IMR-90 (cell line): Measurements from ENCODE around the gene PSME2. TPM values are rescaled to one million over a fixed set of nuclear protein-coding genes. Genes with fewer than 3 reads are reported as not detected.

Experiments
- ATAC-seq: fragments of 200-7000 bp; cut with Tn5 transposase; 2 replicates; pipeline ENCODE4 v1.9.1; 2020; ENCODE audit warnings: low read depth, mild to moderate bottlenecking, moderate library complexity
- BruUV-seq: library from RNA; stranded (reverse); fragments of 400-500 nt; replicated peaks from 2 replicates; lab custom pipeline; 2021; lab: Mats Ljungman, UMichigan
- CTCF ChIA-PET: fragments of 300-600 bp; formaldehyde crosslinking; extraction: SDS; loops from one replicate; lab custom pipeline; 2021; ENCODE audit warnings: antibody characterized with exemption; lab: Yijun Ruan, JAX
- POLR2A ChIA-PET: fragments of 300-600 bp; sonication (Branson Sonifier 250); formaldehyde crosslinking; loops from one replicate; lab custom pipeline; 2022; ENCODE audit warnings: antibody characterized with exemption; ENCODE audit not compliant: unreplicated experiment; lab: Charles Lee
- DNase-seq: peaks from one replicate; pipeline ENCODE4 v3.0.0; 2013
- H2AFZ ChIP-seq: replicated peaks from 2 replicates; pipeline ENCODE3; 2013; ENCODE audit warnings: low read length, mild to moderate bottlenecking; ENCODE audit not compliant: poor library complexity
- H2AK5ac ChIP-seq: 2 replicates; pipeline ENCODE4 v1.6.1; 2013; ENCODE audit warnings: low read depth, low read length, inconsistent platforms
- H2AK9ac ChIP-seq: replicated peaks from 2 replicates; pipeline ENCODE3; 2013; ENCODE audit warnings: mild to moderate bottlenecking, low read depth, low read length, moderate library complexity; ENCODE audit not compliant: poor library complexity
- H2BK120ac ChIP-seq: 2 replicates; pipeline ENCODE4 v1.6.1; 2013; ENCODE audit warnings: low read depth, low read length, inconsistent platforms
- H2BK15ac ChIP-seq: 3 replicates; pipeline ENCODE4 v1.6.1; 2013; ENCODE audit warnings: low read depth, low read length, inconsistent platforms
- H2BK20ac ChIP-seq: 2 replicates; pipeline ENCODE4 v1.6.1; 2013; ENCODE audit warnings: low read depth, mild to moderate bottlenecking, inconsistent platforms, low read length, moderate library complexity
- H2BK5ac ChIP-seq: 2 replicates; pipeline ENCODE4 v1.6.1; 2013; ENCODE audit warnings: mild to moderate bottlenecking, low read depth, low read length, inconsistent platforms; ENCODE audit not compliant: poor library complexity, severe bottlenecking
- H3K14ac ChIP-seq: replicated peaks from 2 replicates; pipeline ENCODE4 v1.6.1; 2013; ENCODE audit warnings: low read depth, low read length, inconsistent platforms
- H3K18ac ChIP-seq: 2 replicates; pipeline ENCODE4 v1.6.1; 2013; ENCODE audit warnings: low read depth, low read length, control low read depth
- H3K23ac ChIP-seq: 2 replicates; pipeline ENCODE4 v1.6.1; 2013; ENCODE audit warnings: low read depth, low read length, inconsistent platforms
- H3K27ac ChIP-seq: 2 replicates; pipeline ENCODE4 v1.5.1; 2013; ENCODE audit warnings: mild to moderate bottlenecking, control low read depth, low read length; ENCODE audit not compliant: insufficient read depth
- H3K27me3 ChIP-seq: 2 replicates; pipeline ENCODE4 v1.6.1; 2013; ENCODE audit warnings: low read length; ENCODE audit not compliant: control insufficient read depth, insufficient read depth
- H3K36me3 ChIP-seq: 2 replicates; pipeline ENCODE4 v1.6.1; 2013; ENCODE audit warnings: low read length, mixed read lengths; ENCODE audit not compliant: control insufficient read depth, insufficient read depth
- H3K4ac ChIP-seq: 2 replicates; pipeline ENCODE4 v1.6.1; 2013; ENCODE audit warnings: low read depth, low read length, inconsistent platforms
- H3K4me1 ChIP-seq: 2 replicates; pipeline ENCODE4 v1.6.1; 2013; ENCODE audit warnings: low read length, mixed read lengths; ENCODE audit not compliant: control insufficient read depth, insufficient read depth
- H3K4me2 ChIP-seq: 2 replicates; pipeline ENCODE4 v1.6.1; 2013; ENCODE audit warnings: low read depth, mild to moderate bottlenecking, control low read depth, low read length, moderate library complexity
- H3K4me3 ChIP-seq: 2 replicates; pipeline ENCODE4 v1.5.1; 2013; ENCODE audit warnings: low read depth, mild to moderate bottlenecking, control low read depth, low read length, moderate library complexity; ENCODE audit not compliant: insufficient read depth
- H3K56ac ChIP-seq: 2 replicates; pipeline ENCODE4 v1.6.1; 2013; ENCODE audit warnings: low read length, inconsistent platforms; ENCODE audit not compliant: insufficient read depth; ENCODE audit errors: extremely low read depth
- H3K79me1 ChIP-seq, 2 experiments: 2 replicates each; pipeline ENCODE4 v1.6.1; 2013; ENCODE audit warnings: low read length in 2 of 2, inconsistent platforms in 1 of 2, low read depth in 1 of 2
- H3K9ac ChIP-seq: 2 replicates; pipeline ENCODE4 v1.6.1; 2013; ENCODE audit warnings: low read depth, low read length, control low read depth
- H3K9me1 ChIP-seq: 2 replicates; pipeline ENCODE4 v1.6.1; 2013; ENCODE audit warnings: low read length, inconsistent platforms; ENCODE audit not compliant: insufficient read depth
- H3K9me3 ChIP-seq: 2 replicates; pipeline ENCODE4 v1.6.1; 2013; ENCODE audit warnings: low read length; ENCODE audit not compliant: control insufficient read depth, insufficient read depth
- H4K20me1 ChIP-seq: 2 replicates; pipeline ENCODE4 v1.6.1; 2013; ENCODE audit warnings: low read length, inconsistent platforms; ENCODE audit not compliant: insufficient read depth
- H4K5ac ChIP-seq: 2 replicates; pipeline ENCODE4 v1.6.1; 2013; ENCODE audit warnings: mild to moderate bottlenecking, low read depth, low read length, control low read depth
- H4K8ac ChIP-seq, 2 experiments: 2 replicates each; pipeline ENCODE4 v1.6.1; 2013; ENCODE audit warnings: low read depth in 2 of 2, low read length in 2 of 2, control low read depth in 1 of 2, inconsistent platforms in 1 of 2
- H4K91ac ChIP-seq: 2 replicates; pipeline ENCODE4 v1.6.1; 2013; ENCODE audit warnings: low read depth, low read length, inconsistent platforms; ENCODE audit not compliant: insufficient read depth
- CEBPB ChIP-seq: IDR thresholded peaks from 2 replicates; pipeline ENCODE4 v1.6.1; 2012; ENCODE audit warnings: low read depth, low read length, improper control_type of control experiment
- FOS ChIP-seq: fragments of 150-350 bp; IDR thresholded peaks from 2 replicates; pipeline ENCODE4 v1.6.1; 2016; ENCODE audit warnings: low read depth, low read length
- SMC3 ChIP-seq: fragments of 150-350 bp; IDR thresholded peaks from 2 replicates; pipeline ENCODE4 v1.6.1; 2016; ENCODE audit warnings: low read depth, mild to moderate bottlenecking, antibody characterized with exemption, low read length, moderate library complexity
- WGBS, 2 experiments: methylation state at CpG; one replicate each; pipeline versions ENCODE4 v1.1.5 to v1.1.7; 2013; ENCODE audit warnings: missing lambda C conversion rate in 2 of 2; ENCODE audit not compliant: insufficient read length in 1 of 2; ENCODE audit errors: extremely low coverage in 2 of 2; 5-methylcytosine and 5-hydroxymethylcytosine counted together
- dilution Hi-C: fragments of 300-500 bp; cut with HindIII; formaldehyde crosslinking; loops from one replicate; pipeline ENCODE4 v1.14.3; 2018; ENCODE audit warnings: low sequenced_read_pairs; ENCODE audit not compliant: unreplicated experiment
- in situ Hi-C: fragments of 300-500 bp; cut with MboI; formaldehyde crosslinking; loops from 3 replicates; pipeline ENCODE4 v1.14.3; 2019; ENCODE audit warnings: low sequenced_read_pairs, inconsistent platforms, mixed read lengths
- intact Hi-C: fragments of 100-400 bp; cut with micrococcal nuclease; formaldehyde crosslinking; loops from 2 replicates; pipeline ENCODE4 v1.10.0; 2022
- polyA plus RNA-seq, 3 experiments: library from polyadenylated mRNA; depleted of rRNA; stranded (reverse); fragments of >200 nt; gene quantifications; 2 replicates each; pipeline ENCODE4 v1.2.3, GENCODE V29; 2012; ENCODE audit warnings: low replicate concordance in 1 of 3
- total RNA-seq: library from RNA; depleted of rRNA; stranded (reverse); fragments of >200 nt; gene quantifications from 2 replicates; pipeline ENCODE4 v1.2.3, GENCODE V29; 2012

The PSME2 gene
- total and polyA plus RNA-seq, 2 of the 4 experiments (the other 2 are of a cell fraction) = 104 to 141 TPM

DNA sequence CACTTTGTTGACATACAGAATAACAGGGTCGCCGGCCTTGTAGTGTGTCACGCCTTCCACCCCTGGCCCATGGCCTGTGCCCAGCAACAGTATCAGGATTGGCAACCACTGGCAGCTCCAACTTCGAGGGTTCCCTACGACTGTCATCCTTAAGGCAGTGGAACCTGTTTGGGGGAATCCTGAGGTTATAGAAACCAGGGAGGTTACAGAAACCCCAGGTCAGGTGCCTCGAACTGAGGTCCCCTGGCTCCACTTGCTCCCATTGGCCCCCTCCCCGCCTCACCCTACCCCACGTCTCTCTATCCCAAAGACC lies 48.4 kb upstream of the PSME2 start:
- H2BK120ac ChIP-seq = peak overlapping the region; percentile 76
- H2BK20ac ChIP-seq = no peak overlapping the region
- DNase-seq (no peak), ATAC-seq (no peak)
- intact Hi-C loops (loop anchor here (1.0 to 2.0 kb wide), 2 partner anchors 47 to 102 kb away; partner anchors contain the start of gene TINF2), dilution Hi-C loops (no loop called here), in situ Hi-C loops (no loop called here)
- H3K4me2 ChIP-seq = peak overlapping the region; percentile 99
- no TSS peak for BruUV-seq
- H4K5ac ChIP-seq = peak overlapping the region; percentile 89
- peak overlapping the region; percentile 95 for H4K91ac ChIP-seq
- no peak for TF ChIP-seq SMC3
- TF ChIP-seq FOS = no peak
- TF ChIP-seq CEBPB = no peak
- H3K18ac ChIP-seq = no peak overlapping the region
- H2BK5ac ChIP-seq = peak overlapping the region; percentile 96
- ChIA-PET CTCF (no interaction called here), POLR2A (interaction anchor here (1.1 kb wide), 1 partner anchor 9 kb away, joined by 3 read pairs; no protein-coding TSS in a partner anchor)
- WGBS, 2 experiments = 0% methylated on average over 1 of the region's 8 CpGs; no CpG with 5 or more reads in 1 of the 2 experiments
- H3K4me1 ChIP-seq = peaks cover 8% of the 10 kb centered on the region
- H4K8ac ChIP-seq = peak overlapping the region; percentile 92 to 94
- H3K9me3 ChIP-seq = no peaks in the 10 kb centered on the region
- peaks cover 19% of the 10 kb centered on the region for H3K36me3 ChIP-seq
- H3K14ac ChIP-seq = peak overlapping the region; percentile 95
- H2AK5ac ChIP-seq = peak overlapping the region; percentile 85
- H3K27ac ChIP-seq = peak overlapping the region; percentile 99
- peaks cover 40 to 71% of the 10 kb centered on the region in 2 experiments for H3K79me1 ChIP-seq
- H2AFZ ChIP-seq = peak overlapping the region; percentile 95
- peak overlapping the region; percentile 70; the same call in 1 of the 2 replicates for H3K23ac ChIP-seq
- H4K20me1 ChIP-seq = no peaks in the 10 kb centered on the region
- no peak overlapping the region for H2BK15ac ChIP-seq
- peak overlapping the region; percentile 97 for H3K4ac ChIP-seq
- peak overlapping the region; percentile 93 for H3K9ac ChIP-seq
- no peaks in the 10 kb centered on the region for H3K27me3 ChIP-seq
- peak overlapping the region; percentile 84; the same call in 1 of the 2 replicates for H3K56ac ChIP-seq
- peak overlapping the region; percentile 96 for H2AK9ac ChIP-seq
- H3K4me3 ChIP-seq = peak overlapping the region; percentile 89
- peaks cover 11% of the 10 kb centered on the region; the same call in 1 of the 2 replicates for H3K9me1 ChIP-seq
